Measurements from ENCODE around the gene TENM4. TPM values are rescaled to one million over a fixed set of nuclear protein-coding genes. Genes with fewer than 3 reads are reported as not detected.

TENM4 gene
- total and polyA plus RNA-seq, 2 of the 13 experiments (the other 11 are each of a cell fraction or from before 2014, with no cell fraction given), result not detected

GRCh38 chr11:79388201-79388600, 52.6 kb downstream of the TENM4 start:
- in situ Hi-C loops (cut with HindIII; ENCODE audit: extremely low pct_ligation_motif_present, low pct_unique_long_range_greater_than_20kb) (no loop called here), intact Hi-C loops (cut with micrococcal nuclease; ENCODE audit: unreplicated experiment) (no loop called here)
- no peaks in the 10 kb centered on the region for H3K9me3 ChIP-seq (ENCODE audit: low read length)
- DNase-seq (ENCODE audit: low spot score), result no peak
- ChIA-PET CTCF (ENCODE audit: low intra/inter-chr PET ratio, low total read pairs) (no interaction called here), POLR2A (no interaction called here)
- H3K27ac ChIP-seq (ENCODE audit: extremely low read length, insufficient read depth, low read length), result no peak overlapping the region
- H3K27me3 ChIP-seq (ENCODE audit: control insufficient read depth in 1 of 2, insufficient read depth in 2 of 2, low read length in 2 of 2), result 0 out of 5 replicates have a peak, but pooled peaks cover 0 to 2% of the 10 kb centered on the region in 2 experiments
- H4K20me1 ChIP-seq (ENCODE audit: insufficient read depth, low read length), result no peaks in the 10 kb centered on the region
- H3K79me2 ChIP-seq (ENCODE audit: insufficient read depth, low read length), result no peaks in the 10 kb centered on the region
- no peak overlapping the region for H2AFZ ChIP-seq (ENCODE audit: low read length)
- H3K36me3 ChIP-seq (replicated peaks in 1 of 2; ENCODE audit: control insufficient read depth in 1 of 2, insufficient read depth in 2 of 2, low read length in 2 of 2), result no peaks in the 10 kb centered on the region
- H3K9ac ChIP-seq (ENCODE audit: insufficient read depth, low read depth, low read length), result no peak overlapping the region
- no TSS peak for BruUV-seq (replicated peaks)
- TF ChIP-seq NFKBIZ (CRISPR knock-in tag; IDR thresholded peaks at IDR 0.05), result no peak
- TF ChIP-seq ZNF292 (CRISPR knock-in tag; IDR thresholded peaks at IDR 0.05; ENCODE audit: borderline replicate concordance, low read depth), result no peak
- TF ChIP-seq ZNF572 (CRISPR knock-in tag; IDR thresholded peaks at IDR 0.05), result no peak
- no peak for TF ChIP-seq MBNL3 (CRISPR knock-in tag; conservative IDR thresholded peaks at IDR 0.05)
- TF ChIP-seq CENPX (CRISPR knock-in tag; IDR thresholded peaks at IDR 0.05), result no peak
- TF ChIP-seq AKAP8 (CRISPR knock-in tag; IDR thresholded peaks at IDR 0.05), result no peak
- TF ChIP-seq HDAC1 (CRISPR knock-in tag; IDR thresholded peaks at IDR 0.05), result no peak
- no peak for TF ChIP-seq TFE3 (CRISPR knock-in tag; IDR thresholded peaks at IDR 0.05)
- no peak for TF ChIP-seq ZNF276 (CRISPR knock-in tag; IDR thresholded peaks at IDR 0.05; ENCODE audit: low read depth)
- TF ChIP-seq ZNF317 (CRISPR knock-in tag; IDR thresholded peaks at IDR 0.05), result no peak
- TF ChIP-seq MATR3 (CRISPR knock-in tag; IDR thresholded peaks at IDR 0.05), result no peak
- TF ChIP-seq ZSCAN21 (CRISPR knock-in tag; IDR thresholded peaks at IDR 0.05; ENCODE audit: borderline replicate concordance), result no peak
- TF ChIP-seq ZNF589 (CRISPR knock-in tag; conservative IDR thresholded peaks at IDR 0.05), result no peak
- no peak for TF ChIP-seq CREM (IDR thresholded peaks at IDR 0.05)
- no peak for TF ChIP-seq CREM (CRISPR knock-in tag; IDR thresholded peaks at IDR 0.05)
- no peak for TF ChIP-seq MAFF (IDR thresholded peaks at IDR 0.05; ENCODE audit: low read depth, low read length)
- no peak for TF ChIP-seq PRMT3 (CRISPR knock-in tag; IDR thresholded peaks at IDR 0.05; ENCODE audit: borderline replicate concordance, low read depth)
- no peak for TF ChIP-seq AHDC1 (CRISPR knock-in tag; IDR thresholded peaks at IDR 0.05; ENCODE audit: borderline replicate concordance)
- no peak for TF ChIP-seq MXI1 (IDR thresholded peaks at IDR 0.05; ENCODE audit: borderline replicate concordance, low read depth, low read length)
- no peak overlapping the region for H3K4me2 ChIP-seq (ENCODE audit: low read depth, low read length)
- no peak for FAIRE-seq
- WGBS (ENCODE audit: low lambda C conversion rate), result 0% methylated on average over 2 of the region's 2 CpGs
- no peak for ATAC-seq
- no peak overlapping the region for H3K4me3 ChIP-seq (replicated peaks in 1 of 3; ENCODE audit: insufficient read depth in 1 of 3, low read depth in 2 of 3, low read length in 3 of 3)
- no peaks in the 10 kb centered on the region for H3K4me1 ChIP-seq (ENCODE audit: insufficient read depth, low read length)

Data from HepG2 (cell line).